Measurements from ENCODE around the gene GABRA4. TPM values are rescaled to one million over a fixed set of nuclear protein-coding genes. Genes with fewer than 3 reads are reported as not detected.

GABRA4 gene
- polyA plus RNA-seq, 1 experiment, result 3.1 TPM

DNA sequence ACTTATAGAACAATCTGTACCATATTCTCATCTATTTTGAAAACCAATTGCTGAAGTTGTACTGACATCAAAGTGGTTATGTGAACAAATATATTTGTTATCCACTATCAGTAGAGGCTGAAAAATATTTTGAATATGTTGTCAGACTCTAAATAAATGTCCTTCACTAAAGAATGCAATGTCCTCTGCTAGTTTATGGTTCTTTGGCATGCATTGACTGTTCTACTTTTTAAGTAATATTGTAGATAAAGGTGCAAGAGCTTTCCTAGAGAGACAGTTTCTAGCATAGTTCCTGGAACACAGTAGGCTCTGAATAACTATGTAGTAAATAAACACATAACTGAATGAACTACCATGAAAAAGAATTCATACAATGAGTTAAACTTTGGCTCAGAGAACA, 66.2 kb downstream of the GABRA4 start:
- no peak overlapping the region for H3K27ac ChIP-seq (ENCODE audit: low read depth, low read length)
- no peak overlapping the region for H3K4me3 ChIP-seq (ENCODE audit: low read depth, low read length)
- CTCF ChIA-PET, result interaction anchor here (0.6 to 2.1 kb wide), 4 partner anchors 106 to 410 kb away, joined by 3 to 14 read pairs (median 4); no protein-coding TSS in a partner anchor
- no peaks in the 10 kb centered on the region for H3K27me3 ChIP-seq (ENCODE audit: control insufficient read depth, insufficient read depth, low read length)
- DNase-seq (ENCODE audit: low read depth, low spot score), result no peak
- TF ChIP-seq, protein P1, sequence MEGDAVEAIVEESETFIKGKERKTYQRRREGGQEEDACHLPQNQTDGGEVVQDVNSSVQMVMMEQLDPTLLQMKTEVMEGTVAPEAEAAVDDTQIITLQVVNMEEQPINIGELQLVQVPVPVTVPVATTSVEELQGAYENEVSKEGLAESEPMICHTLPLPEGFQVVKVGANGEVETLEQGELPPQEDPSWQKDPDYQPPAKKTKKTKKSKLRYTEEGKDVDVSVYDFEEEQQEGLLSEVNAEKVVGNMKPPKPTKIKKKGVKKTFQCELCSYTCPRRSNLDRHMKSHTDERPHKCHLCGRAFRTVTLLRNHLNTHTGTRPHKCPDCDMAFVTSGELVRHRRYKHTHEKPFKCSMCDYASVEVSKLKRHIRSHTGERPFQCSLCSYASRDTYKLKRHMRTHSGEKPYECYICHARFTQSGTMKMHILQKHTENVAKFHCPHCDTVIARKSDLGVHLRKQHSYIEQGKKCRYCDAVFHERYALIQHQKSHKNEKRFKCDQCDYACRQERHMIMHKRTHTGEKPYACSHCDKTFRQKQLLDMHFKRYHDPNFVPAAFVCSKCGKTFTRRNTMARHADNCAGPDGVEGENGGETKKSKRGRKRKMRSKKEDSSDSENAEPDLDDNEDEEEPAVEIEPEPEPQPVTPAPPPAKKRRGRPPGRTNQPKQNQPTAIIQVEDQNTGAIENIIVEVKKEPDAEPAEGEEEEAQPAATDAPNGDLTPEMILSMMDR (IDR thresholded peaks at IDR 0.05; ENCODE audit: low read depth, low read length), result no peak
- no peaks in the 10 kb centered on the region for H3K9me3 ChIP-seq (ENCODE audit: control insufficient read depth, insufficient read depth, low read length)
- POLR2A ChIA-PET, result no interaction called here

DNA sequence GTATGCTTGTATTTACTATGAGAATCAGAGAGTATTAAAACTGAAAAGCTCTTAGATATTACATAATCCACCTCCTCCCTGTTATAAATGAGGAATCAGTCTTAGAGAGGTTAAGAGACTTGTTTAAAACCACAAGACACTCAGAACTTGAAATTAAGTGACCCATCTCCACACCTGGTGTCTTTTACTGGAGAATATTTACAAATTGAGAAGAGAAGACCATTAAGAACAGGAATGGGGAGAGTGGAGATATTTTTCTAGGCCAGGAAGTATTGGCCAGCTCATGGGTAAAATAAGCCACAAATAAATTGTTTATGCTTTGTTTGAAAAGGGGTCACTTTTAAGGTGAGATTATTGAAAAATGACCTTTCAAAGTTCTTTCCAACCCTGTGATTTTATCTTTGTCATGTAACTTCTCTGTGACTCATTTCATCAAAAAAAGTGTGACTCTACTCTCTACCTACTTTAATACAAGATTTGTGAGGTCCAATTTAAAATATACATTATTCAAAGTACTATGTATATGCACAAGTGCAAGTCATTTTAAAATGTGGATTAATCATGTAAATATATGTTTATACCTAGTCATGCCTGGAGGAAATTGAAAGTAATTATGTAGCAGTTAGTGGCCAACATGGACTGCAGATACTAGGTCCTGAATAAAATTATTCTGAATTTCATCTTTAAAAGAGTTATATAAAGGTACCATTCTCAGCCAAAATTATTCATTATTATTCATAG, 68.4 kb downstream of the GABRA4 start:
- H3K27me3 ChIP-seq (ENCODE audit: control insufficient read depth, insufficient read depth, low read length), result no peaks in the 10 kb centered on the region
- H3K9me3 ChIP-seq (ENCODE audit: control insufficient read depth, insufficient read depth, low read length), result no peaks in the 10 kb centered on the region
- POLR2A ChIA-PET, result no interaction called here
- CTCF ChIA-PET, result interaction anchor here (0.6 kb wide), 1 partner anchor 109 kb away, joined by 3 read pairs; no protein-coding TSS in a partner anchor
- no peak overlapping the region for H3K27ac ChIP-seq (ENCODE audit: low read depth, low read length)
- TF ChIP-seq, protein P1 (IDR thresholded peaks at IDR 0.05; ENCODE audit: low read depth, low read length), result no peak
- DNase-seq (ENCODE audit: low read depth, low spot score), result no peak
- no peak overlapping the region for H3K4me3 ChIP-seq (ENCODE audit: low read depth, low read length)

DNA sequence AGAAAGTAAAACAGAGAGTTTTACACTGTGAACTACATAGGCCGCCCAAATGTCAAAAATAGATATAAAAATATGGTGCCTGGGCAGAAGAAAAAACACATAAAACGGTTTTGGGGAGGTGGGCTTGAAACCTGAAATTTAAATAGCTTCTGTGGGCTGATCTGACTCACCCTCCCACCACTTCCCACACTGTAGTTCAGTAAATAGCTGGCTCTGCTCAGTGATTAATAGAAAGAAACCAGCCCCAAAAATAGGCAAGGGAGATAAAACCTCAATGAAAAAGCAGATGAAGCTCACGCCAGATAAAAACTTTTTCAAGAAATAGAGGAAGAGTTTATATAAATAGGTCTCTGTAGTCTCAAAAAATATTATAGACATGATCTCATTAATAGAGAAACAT, 71.2 kb downstream of the GABRA4 start:
- ChIA-PET CTCF (interaction anchor here (0.9 to 2.2 kb wide), 4 partner anchors 10 to 464 kb away, joined by 3 to 8 read pairs (median 6); no protein-coding TSS in a partner anchor), POLR2A (no interaction called here)
- no peak overlapping the region for H3K27ac ChIP-seq (ENCODE audit: low read depth, low read length)
- no peaks in the 10 kb centered on the region for H3K9me3 ChIP-seq (ENCODE audit: control insufficient read depth, insufficient read depth, low read length)
- TF ChIP-seq, protein P1 (IDR thresholded peaks at IDR 0.05; ENCODE audit: low read depth, low read length), result no peak
- DNase-seq (ENCODE audit: low read depth, low spot score), result no peak
- no peaks in the 10 kb centered on the region for H3K27me3 ChIP-seq (ENCODE audit: control insufficient read depth, insufficient read depth, low read length)
- H3K4me3 ChIP-seq (ENCODE audit: low read depth, low read length), result no peak overlapping the region

DNA sequence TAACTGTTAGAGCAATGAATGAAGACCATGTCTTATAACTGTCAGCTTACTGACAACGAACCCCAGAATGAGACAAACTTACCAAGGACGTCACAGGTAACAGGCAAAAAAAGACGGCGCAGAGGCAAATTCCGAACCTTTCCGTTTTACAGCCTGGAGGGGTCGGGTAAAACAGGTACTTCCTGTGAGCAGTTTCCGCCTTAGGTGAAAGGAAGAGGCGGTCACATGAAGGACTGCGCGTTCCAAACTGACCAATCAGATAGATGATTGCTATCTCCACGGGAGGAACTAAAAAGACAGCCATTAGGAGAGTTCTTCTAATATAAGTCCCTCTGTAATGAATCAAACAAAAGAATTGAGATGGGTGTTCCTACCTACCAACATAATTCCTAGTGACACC, 84.3 kb downstream of the GABRA4 start, which contains the start of gene COX7B2:
Gene COX7B2, minus strand, starts transcription at position 168 of the 400 bp plus-strand sequence. CDS start 174,053 bp downstream, outside the sequence.
- ChIA-PET POLR2A (no interaction called here), CTCF (no interaction called here)
- DNase-seq (ENCODE audit: low read depth, low spot score), result no peak
- Histone ChIP-seq H3K27ac (ENCODE audit: low read depth, low read length) (no peak within 1 kb of the TSS), H3K27me3 (ENCODE audit: control insufficient read depth, insufficient read depth, low read length) (no peaks in the 10 kb centered on the region), H3K9me3 (ENCODE audit: control insufficient read depth, insufficient read depth, low read length) (no peaks in the 10 kb centered on the region), H3K4me3 (ENCODE audit: low read depth, low read length) (no peak within 1 kb of the TSS)
- TF ChIP-seq, protein P1 (IDR thresholded peaks at IDR 0.05; ENCODE audit: low read depth, low read length), result no peak

DNA sequence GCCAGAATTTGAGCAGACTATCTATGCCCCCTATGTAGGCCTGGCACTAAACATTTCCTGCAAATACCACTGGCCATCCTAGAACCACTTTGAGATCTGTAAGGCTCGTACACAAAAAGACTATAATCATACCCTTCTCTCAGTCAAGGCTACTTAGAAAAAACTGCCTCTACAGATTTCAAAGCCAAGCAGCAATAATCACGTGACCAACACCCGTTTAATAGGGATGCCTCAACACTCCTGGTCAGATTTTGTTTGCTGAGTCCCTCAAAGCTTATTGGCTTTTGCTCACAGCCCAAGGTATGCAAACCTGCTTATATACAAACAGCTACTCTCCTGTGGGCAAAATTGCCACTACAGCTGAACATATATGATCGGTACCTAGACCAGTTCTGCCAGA, 85.2 kb downstream of the GABRA4 start:
- ChIA-PET CTCF (no interaction called here), POLR2A (no interaction called here)
- no peaks in the 10 kb centered on the region for H3K27me3 ChIP-seq (ENCODE audit: control insufficient read depth, insufficient read depth, low read length)
- DNase-seq (ENCODE audit: low read depth, low spot score), result no peak
- H3K9me3 ChIP-seq (ENCODE audit: control insufficient read depth, insufficient read depth, low read length), result no peaks in the 10 kb centered on the region
- no peak overlapping the region for H3K4me3 ChIP-seq (ENCODE audit: low read depth, low read length)
- no peak overlapping the region for H3K27ac ChIP-seq (ENCODE audit: low read depth, low read length)
- TF ChIP-seq, protein P1 (IDR thresholded peaks at IDR 0.05; ENCODE audit: low read depth, low read length), result no peak

Measured in AG04450 (cell line).